Upper lobe of left lung (tissue), 4 donors: ENCODE results near the gene TFAP2B.

Experiments
- CTCF ChIP-seq, 6 experiments: fragments of 450-650 bp in 4 of 6; fragments of 200-600 bp in 2 of 6; sonication (generic) in 2 of 6; IDR thresholded peaks; one replicate each; pipeline ENCODE4 v1.5.1; 2016 to 2019; ENCODE audit warnings: antibody characterized with exemption in 6 of 6
- POLR2A ChIP-seq, 4 donors: fragments of 450-650 bp; IDR thresholded peaks; one replicate each; pipeline ENCODE4 v1.5.1; 2016 to 2017; ENCODE audit warnings: antibody characterized with exemption in 4 of 4, mild to moderate bottlenecking in 2 of 4

- TF ChIP-seq CTCF (IDR thresholded peaks at IDR 0.05) (no peak), POLR2A (IDR thresholded peaks at IDR 0.05) (no peak)
These were observed 1.6 kb upstream of the TFAP2B start for GRCh38 chr6:50816947-50817645.
